ENCODE measurements around the gene AANAT.

The AANAT gene

GRCh38 chr17:76467366-76467765, at the start of gene AANAT:
Gene AANAT, plus strand, starts transcription at chr17:76467603. Its CDS starts 1,144 bp downstream, at chr17:76468747.
- in situ Hi-C loops (cut with HindIII; ENCODE audit: low sequenced_read_pairs): no loop called here

GRCh38 chr17:76419576-76420260, 47.7 kb upstream of the AANAT start:
- in situ Hi-C loops (cut with HindIII; ENCODE audit: low sequenced_read_pairs): no loop called here

- in situ Hi-C loops (cut with HindIII; ENCODE audit: low sequenced_read_pairs): no loop called here
Observed at GRCh38 chr17:76420356-76421043, 46.9 kb upstream of the AANAT start.

GRCh38 chr17:76421044-76421407, 46.4 kb upstream of the AANAT start:
- in situ Hi-C loops (cut with HindIII; ENCODE audit: low sequenced_read_pairs): no loop called here

- in situ Hi-C loops (cut with HindIII; ENCODE audit: low sequenced_read_pairs): no loop called here
Observed at GRCh38 chr17:76422406-76422805, 45.0 kb upstream of the AANAT start.

- in situ Hi-C loops (cut with HindIII; ENCODE audit: low sequenced_read_pairs): no loop called here
Observed at GRCh38 chr17:76422860-76423259, 44.5 kb upstream of the AANAT start.

GRCh38 chr17:76426853-76427252, 40.5 kb upstream of the AANAT start:
- in situ Hi-C loops (cut with HindIII; ENCODE audit: low sequenced_read_pairs): loop anchor here (5.0 to 25.0 kb wide), 3 partner anchors 35 to 390 kb away; partner anchors contain the start of gene EVPL

- in situ Hi-C loops (cut with HindIII; ENCODE audit: low sequenced_read_pairs): loop anchor here (5.0 to 25.0 kb wide), 3 partner anchors 35 to 390 kb away; partner anchors contain the start of gene EVPL
Observed at GRCh38 chr17:76427501-76428231, 39.7 kb upstream of the AANAT start.

- in situ Hi-C loops (cut with HindIII; ENCODE audit: low sequenced_read_pairs): loop anchor here (5.0 to 25.0 kb wide), 3 partner anchors 34 to 391 kb away; partner anchors contain the start of gene EVPL
Observed at GRCh38 chr17:76428511-76428910, 38.9 kb upstream of the AANAT start.

GRCh38 chr17:76431509-76431908, 35.9 kb upstream of the AANAT start:
- in situ Hi-C loops (cut with HindIII; ENCODE audit: low sequenced_read_pairs): loop anchor here (25.0 kb wide), 2 partner anchors 244 to 394 kb away; partner anchors contain the start of gene EVPL

GRCh38 chr17:76432004-76432403, 35.4 kb upstream of the AANAT start:
- in situ Hi-C loops (cut with HindIII; ENCODE audit: low sequenced_read_pairs): loop anchor here (25.0 kb wide), 2 partner anchors 245 to 395 kb away; partner anchors contain the start of gene EVPL

- in situ Hi-C loops (cut with HindIII; ENCODE audit: low sequenced_read_pairs): loop anchor here (25.0 kb wide), 2 partner anchors 246 to 396 kb away; partner anchors contain the start of gene EVPL
Observed at GRCh38 chr17:76432712-76433336, 34.6 kb upstream of the AANAT start.

GRCh38 chr17:76433693-76434092, 33.7 kb upstream of the AANAT start:
- in situ Hi-C loops (cut with HindIII; ENCODE audit: low sequenced_read_pairs): loop anchor here (25.0 kb wide), 2 partner anchors 246 to 396 kb away; partner anchors contain the start of gene EVPL

- in situ Hi-C loops (cut with HindIII; ENCODE audit: low sequenced_read_pairs): loop anchor here (25.0 kb wide), 2 partner anchors 248 to 398 kb away; partner anchors contain the start of gene EVPL
Observed at GRCh38 chr17:76434870-76435269, 32.5 kb upstream of the AANAT start.

- in situ Hi-C loops (cut with HindIII; ENCODE audit: low sequenced_read_pairs): loop anchor here (25.0 kb wide), 2 partner anchors 248 to 398 kb away; partner anchors contain the start of gene EVPL
Observed at GRCh38 chr17:76435751-76436150, 31.7 kb upstream of the AANAT start.

GRCh38 chr17:76437467-76438402, 29.7 kb upstream of the AANAT start:
- in situ Hi-C loops (cut with HindIII; ENCODE audit: low sequenced_read_pairs): loop anchor here (25.0 kb wide), 2 partner anchors 250 to 400 kb away; partner anchors contain the start of gene EVPL

GRCh38 chr17:76438906-76439305, 28.5 kb upstream of the AANAT start:
- in situ Hi-C loops (cut with HindIII; ENCODE audit: low sequenced_read_pairs): loop anchor here (25.0 kb wide), 2 partner anchors 252 to 402 kb away; partner anchors contain the start of gene EVPL

- in situ Hi-C loops (cut with HindIII; ENCODE audit: low sequenced_read_pairs): loop anchor here (25.0 kb wide), 2 partner anchors 252 to 402 kb away; partner anchors contain the start of gene EVPL
Observed at GRCh38 chr17:76439314-76439928, 28.0 kb upstream of the AANAT start.

Measured in endothelial cell of hepatic sinusoid (primary cell).